Body of pancreas (tissue), 4 donors: Measurements from ENCODE around the gene DMKN.
"Not testable (repeated sequence)": the region's sequence is repeated elsewhere in the genome, so short reads cannot be mapped to it uniquely, and the experiment has no call there.

Experiments
- CTCF ChIP-seq, 7 experiments: fragments of 450-650 bp in 4 of 7; fragments of 200-600 bp in 3 of 7; sonication (generic) in 3 of 7; IDR thresholded peaks; one replicate each; pipeline ENCODE4 v1.5.1; 2016 to 2019; ENCODE audit warnings: antibody characterized with exemption in 7 of 7
- POLR2A ChIP-seq, 3 donors: fragments of 450-650 bp; IDR thresholded peaks; one replicate each; pipeline ENCODE4 v1.6.1; 2016; ENCODE audit warnings: antibody characterized with exemption in 3 of 3, mild to moderate bottlenecking in 2 of 3

DNA sequence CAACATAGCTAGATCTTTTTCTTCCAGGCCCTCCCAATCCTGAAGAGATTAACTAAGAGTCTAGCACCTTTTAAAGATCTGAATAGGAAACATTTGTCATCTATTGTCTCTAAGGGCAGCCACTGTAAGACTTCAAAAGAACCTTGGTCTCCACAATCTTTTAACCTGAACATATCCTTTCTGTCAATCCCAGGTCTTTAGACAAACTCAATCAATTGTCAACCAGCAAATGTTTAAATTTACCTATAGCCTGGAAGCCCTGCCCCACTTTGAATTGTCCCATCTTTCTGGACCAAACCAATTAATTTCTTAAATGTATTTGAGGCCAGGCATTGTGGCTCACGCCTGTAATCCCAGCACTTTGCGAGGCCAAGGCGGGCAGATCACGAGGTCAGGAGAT, 42.4 kb downstream of the DMKN start:
- not testable (repeated sequence) for TF ChIP-seq CTCF, POLR2A (IDR thresholded peaks at IDR 0.05)
